Measurements from ENCODE around the gene C10orf53.

C10orf53 gene, protein sequence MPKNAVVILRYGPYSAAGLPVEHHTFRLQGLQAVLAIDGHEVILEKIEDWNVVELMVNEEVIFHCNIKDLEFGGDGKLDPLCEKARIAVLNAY

DNA sequence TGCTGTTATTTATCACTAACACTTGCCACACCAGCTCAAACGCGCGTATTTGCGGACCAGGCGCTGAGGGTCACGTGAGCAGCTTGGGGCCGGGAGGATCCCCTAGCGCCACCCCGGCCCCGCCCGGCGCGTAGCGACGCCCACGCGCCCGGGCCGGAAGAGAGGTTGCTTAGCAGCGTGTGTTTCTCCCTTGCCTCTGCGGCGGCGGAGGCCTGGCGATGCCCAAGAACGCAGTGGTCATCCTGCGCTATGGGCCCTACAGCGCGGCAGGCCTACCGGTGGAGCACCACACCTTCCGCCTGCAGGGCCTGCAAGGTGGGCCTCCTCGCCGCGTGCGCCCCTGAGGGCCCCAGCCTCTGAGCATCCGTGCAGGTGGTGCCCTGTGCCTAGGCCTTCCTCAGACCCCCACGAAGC, at the start of gene C10orf53:
C10orf53 (plus strand) TSS at position 172 of the 414 bp plus-strand sequence; CDS start at position 219, 47 bp downstream.
- no peak for DNase-seq

DNA sequence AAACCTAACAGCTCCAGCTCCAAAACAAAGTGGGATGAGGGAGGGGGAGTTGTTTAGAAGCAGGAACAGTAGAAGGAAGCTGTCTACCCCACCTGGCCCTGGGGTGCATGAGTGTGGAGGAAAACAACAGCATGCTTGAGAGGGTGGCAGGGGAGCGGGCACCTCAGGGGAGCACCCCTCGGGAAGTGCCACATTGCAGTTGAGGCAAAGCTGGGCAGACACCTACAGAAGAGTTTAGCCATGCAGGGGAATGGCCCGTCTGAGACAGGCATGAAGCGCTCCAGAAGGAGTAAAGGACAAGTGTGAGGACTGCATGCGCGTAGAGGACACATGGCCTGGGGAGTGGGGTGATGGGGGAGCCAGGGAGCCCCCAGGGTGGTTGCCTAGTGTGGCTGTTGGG, 47.5 kb upstream of the C10orf53 start:
- DNase-seq = no peak

DNA sequence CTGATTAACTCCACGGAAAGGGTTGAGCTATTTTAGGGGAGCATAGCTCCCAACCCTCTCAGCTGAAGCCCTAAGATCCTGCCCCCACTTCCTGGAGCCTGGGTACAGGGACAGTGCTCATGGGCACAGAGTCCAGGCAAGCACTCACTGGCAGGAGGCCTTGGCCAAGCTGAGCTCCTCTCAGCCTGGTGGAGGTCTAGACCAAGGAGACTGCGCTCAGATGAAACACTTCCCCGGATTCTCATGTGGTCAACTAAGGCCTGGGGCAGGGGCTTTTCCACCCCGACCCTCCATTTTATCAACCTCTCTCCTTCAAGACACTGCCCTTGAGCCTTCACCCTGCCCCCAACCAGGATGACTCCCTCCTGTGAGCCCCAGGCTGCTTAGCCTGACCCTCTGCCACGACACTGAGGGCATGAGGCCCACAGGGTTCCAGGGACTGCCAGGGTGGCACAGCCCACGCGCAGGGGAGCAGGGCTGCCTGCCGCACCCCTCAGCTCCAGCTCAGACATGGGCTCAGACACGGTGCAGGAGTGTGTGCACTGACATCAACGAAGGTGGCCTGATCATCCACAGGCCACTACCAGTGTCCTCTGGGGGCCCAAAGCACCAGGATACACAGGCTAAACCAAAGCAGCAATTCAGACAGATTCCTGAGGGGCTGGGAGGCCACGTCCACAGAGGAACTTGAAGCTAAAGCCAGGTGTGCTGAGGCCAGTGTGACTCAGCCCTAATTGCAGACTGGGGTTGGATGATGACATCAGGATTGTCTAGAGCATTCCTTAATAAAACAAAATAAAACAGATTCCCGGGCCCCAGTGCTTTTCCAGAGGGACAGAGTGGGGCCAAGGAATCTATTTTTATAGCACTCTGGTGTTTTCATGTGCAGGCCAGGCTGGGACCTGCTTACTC, 46.8 kb upstream of the C10orf53 start:
- no peak for DNase-seq

DNA sequence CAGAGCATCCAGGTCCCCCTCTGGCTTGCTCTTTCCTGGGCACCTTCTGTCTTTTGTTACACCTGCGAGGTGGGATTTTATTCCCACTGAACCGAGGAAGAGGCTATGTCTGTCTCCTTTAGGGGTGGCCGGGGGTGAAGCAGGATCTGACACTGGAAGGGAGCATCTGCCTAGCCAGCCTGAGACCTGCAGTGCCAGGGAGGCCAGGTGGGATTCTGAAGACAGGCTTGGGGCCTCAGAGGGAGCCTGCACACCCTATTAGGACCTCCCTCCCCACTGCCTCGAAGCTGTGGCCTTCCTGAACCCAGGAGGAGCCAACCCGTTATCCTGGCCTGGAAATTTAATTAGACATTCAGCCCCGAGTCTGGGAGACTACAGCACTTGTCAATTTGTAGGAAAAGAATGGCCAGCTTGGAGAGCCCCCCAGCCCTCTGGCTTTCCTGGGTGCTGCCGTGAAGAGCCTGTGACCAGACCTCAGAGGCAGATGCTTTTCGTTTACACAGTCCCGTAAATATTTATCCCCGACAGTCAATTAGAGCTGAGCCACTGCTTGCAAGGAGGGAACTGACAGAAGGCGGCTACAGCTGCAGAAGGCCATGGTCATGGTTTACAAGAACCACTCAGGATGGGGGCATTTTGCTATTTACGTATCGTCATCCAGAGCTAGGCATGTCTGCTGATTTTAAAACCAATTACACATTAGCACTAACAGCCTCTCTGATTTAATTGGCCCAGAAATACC, 46.0 kb upstream of the C10orf53 start:
- DNase-seq = no peak

DNA sequence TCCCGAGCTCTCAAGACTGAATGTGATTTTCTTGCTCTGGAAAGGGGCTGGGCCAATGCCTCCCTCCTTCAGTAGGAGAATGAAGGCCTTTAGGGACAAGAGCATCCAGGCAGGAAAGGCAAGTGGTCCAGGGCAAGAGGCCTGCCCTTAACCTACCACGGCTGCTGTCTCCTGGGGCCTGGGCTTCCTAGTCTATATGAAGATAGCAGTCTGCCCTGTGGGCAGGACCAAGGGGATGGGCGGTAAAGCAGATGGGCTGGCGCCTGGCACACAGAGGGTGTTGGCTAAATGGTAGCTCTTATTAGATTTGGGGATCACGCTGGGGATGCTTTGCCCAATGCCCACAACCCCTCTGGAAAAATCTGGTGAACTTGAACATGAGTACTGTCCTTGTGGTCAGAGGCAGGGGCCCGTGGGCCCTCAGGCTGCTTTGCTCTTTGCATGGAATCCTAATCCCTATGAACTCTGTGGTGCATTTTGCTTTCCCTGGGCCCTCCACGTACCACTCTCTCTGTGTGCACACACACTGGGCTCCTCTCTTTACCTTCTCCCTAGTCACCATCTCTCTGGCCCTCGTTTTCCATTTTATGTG, 45.3 kb upstream of the C10orf53 start:
- no peak for DNase-seq

DNA sequence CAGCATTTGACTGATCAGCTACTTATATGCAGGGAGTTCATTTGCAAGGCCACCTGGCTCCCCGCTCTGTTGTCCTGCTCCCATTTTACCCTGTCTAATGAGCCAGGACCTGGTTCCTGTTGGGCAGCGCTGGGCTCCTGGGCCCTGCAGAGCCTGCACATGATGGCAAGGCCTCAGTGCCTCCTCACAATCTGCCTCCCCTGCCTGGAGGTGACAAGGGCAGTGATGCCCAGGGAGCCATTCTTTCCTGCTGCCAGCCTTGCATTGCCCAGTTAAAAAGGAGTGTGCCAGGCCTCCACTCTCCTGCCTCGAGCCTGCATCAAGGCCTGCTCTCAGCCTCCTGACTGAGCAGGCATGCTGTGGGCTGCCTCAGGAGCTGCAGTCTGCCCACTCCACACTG, 37.1 kb upstream of the C10orf53 start:
- DNase-seq = no peak

DNA sequence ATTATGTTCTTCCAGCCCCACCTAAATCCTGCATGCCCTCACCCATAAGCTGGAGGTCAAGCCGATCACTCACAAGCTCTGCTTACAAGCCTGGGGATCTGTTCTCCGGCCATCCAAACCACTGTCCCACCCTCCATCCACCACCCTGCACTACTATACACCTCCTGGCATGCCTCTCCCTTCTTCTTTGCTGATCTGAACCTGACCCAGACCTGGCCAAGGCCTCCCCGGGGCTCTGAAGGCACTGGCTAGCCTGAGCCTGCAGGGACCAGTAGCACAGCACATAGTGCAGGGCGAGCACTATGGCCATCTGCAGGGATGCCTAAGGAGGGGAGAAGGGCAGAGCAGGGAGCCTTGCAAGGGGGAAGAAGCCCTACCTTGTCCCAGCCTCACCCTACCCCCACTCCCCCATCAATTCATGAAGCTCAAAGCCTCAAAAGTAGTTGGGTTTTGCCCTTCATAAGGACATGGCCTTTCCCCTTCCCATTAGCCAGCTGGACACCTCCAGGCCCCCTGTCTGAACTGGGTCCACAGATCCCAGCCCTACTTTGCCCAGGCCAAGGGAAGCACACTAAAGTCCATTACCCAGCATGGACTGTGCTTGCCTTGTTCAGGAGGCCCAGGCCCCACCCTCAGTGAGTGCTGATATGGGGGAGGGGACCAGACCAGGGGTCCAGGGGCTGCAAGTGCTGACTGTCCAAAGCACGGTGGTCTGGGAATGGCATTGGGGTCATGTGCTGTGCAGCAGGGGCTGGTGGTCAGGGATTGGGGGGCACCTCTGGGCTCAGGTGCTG, 36.0 kb upstream of the C10orf53 start:
- no peak for DNase-seq

DNA sequence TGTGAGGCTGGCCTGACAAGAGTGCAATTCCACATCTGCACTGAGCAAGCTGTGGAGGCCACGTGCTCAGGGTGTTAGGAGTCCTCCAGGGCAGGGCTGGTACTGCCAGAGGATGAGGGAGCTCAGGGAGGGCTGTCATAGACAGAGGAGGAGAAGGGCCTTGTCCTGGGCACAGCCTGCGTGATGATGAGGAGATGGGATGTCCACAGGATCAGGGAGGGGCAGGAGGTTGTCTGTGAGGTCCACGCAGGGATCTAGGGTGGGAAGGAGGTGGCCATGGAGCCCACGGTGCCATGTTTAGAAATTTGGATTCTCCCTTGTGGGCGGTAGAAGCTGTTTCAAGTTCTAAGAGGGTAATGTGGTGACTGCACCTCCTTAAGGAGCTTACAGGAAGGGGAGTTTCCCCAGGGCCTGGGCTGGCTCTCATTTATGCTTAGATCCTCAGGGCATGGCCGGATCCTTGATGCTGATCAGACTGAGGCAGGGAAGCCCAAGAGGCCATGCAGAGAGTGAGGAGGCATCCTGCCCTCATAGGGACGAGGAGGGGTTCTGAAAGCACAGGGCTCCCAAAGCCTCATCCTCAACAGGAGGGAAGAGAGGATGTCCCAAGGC, 35.3 kb upstream of the C10orf53 start:
- DNase-seq = no peak

DNA sequence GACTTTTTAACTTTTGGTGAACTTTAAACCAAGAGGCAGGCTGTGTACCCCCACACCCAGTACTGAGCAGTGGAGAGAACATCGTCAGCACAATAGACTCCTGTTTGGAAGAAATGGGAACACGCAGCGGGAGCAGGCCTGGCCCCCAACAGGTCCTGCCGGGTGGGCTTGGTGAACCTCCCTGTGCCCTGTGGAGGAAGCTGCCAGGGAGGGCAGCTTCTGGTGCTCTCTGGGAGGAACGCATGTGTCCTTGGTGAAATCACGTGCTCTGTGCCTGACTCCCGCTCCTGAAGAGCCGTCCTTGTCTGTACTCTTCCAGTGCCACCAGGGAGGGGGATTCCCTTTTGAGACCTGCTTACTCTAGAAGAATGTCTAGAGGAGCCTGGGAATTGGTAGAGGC, 34.0 kb upstream of the C10orf53 start:
- DNase-seq = no peak

DNA sequence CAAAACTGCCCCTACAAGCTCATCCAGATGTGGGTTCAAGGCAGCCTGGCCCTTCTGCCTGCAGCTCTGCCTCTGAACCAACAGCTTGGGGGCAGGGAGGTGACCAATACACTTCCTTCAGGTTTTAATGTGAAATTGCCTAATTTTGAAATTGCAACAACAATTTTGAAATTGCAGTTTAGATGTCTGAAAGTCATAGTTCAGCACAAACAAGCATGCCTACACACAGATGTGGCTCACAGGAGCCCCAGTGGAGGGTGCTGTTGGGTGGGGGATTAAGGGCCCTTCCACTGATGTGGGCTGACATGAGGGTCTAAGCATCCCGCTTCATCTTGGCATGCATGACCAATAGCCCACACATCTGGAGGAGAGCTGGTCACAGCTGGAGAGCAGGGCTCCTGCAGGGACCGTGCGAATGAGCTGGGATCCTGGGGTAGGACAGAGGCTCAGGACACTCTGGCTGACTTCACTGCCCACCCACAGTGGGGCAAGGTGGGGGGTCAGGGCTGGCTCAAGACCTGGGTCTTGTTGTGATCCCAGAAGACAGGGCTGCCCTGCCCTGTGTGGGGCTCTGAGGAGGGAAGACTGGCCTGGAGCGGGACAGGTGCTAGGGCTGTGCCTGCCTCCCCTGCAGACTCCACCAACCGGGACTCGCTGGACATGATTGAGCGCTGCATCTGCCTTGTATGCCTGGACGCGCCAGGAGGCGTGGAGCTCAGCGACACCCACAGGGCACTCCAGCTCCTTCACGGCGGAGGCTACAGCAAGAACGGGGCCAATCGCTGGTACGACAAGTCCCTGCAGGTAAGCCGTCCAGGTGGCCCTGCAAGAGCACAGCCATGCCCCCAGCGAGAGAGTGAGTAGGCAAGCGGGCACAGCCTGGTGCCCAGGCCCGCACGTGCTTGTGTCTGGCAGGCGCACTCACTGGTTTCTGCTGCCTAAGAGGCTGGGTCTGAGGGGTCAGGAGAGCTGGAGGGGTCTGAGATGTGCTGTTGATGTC, 33.3 kb upstream of the C10orf53 start:
- DNase-seq = no peak

DNA sequence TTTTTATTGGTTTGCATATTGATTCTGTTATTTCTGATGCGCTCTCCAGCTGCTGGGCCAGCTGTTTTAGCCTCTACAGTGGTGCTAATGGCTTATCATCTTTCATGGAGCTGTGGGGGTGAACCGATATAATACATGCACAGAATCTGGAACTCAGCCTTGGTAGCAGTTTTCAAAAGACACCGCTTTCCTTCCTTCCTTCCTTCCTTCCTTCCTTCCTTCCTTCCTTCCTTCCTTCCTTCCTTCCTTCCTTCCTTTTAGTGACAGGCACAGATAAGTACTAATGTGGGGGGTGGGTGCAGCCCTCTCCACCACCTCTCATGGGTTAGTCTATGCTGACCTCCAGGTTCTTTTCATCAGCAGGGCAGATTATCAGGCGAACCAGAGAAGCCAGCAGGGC, 31.9 kb upstream of the C10orf53 start:
- no peak for DNase-seq

DNA sequence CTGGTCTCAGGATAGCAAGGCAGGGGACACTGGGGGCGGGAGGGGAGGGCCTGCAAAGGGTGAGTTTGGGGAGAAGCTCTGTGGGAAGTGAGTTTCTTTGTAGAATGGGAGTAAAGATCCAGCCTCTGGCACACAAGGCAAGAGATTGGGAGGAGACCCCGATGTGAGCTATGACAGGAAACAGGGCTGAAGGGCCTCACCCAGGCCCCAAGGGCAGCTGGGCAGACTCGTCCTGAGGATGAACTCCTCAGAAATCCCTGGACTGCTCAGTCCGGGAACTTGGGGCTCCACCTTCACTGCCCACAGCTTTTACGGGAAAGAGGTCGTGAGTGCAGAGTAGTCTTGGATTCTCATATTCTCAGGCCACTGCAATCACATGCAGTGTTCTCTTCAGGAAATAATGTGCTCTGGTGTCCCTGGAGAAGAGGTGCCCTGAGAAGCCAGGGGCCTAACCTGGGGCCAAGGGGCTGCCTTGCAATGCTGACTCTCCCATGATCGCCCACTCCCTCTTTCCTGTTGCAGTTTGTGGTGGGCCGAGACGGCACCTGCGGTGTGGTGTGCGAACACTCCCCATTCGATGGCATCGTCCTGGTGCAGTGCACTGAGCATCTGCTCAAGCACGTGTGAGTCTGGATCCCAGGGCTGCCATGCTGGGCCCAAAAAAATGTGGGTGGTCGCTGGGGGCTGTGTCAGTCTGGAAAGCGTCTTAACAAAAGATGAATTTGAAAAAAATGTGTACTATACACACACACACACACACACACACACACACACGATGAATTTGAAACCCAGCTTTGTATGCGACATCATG, 31.3 kb upstream of the C10orf53 start:
- no peak for DNase-seq

DNA sequence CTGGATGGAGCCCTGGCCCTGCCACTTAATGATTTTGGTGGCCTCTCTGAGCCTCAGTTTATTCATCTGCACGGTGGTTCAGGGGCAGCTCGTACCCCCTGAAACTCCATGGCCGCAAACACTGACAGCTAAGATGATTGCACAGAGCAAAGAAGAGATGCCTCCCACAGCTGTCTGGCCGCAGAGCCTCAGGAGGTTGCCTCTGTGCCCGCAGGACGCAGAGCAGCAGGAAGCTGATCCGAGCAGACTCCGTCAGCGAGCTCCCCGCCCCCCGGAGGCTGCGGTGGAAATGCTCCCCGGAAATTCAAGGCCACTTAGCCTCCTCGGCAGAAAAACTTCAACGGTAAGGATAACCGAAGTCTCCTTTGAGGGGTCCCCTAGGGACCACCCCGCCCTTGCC, 30.2 kb upstream of the C10orf53 start:
- no peak for DNase-seq

DNA sequence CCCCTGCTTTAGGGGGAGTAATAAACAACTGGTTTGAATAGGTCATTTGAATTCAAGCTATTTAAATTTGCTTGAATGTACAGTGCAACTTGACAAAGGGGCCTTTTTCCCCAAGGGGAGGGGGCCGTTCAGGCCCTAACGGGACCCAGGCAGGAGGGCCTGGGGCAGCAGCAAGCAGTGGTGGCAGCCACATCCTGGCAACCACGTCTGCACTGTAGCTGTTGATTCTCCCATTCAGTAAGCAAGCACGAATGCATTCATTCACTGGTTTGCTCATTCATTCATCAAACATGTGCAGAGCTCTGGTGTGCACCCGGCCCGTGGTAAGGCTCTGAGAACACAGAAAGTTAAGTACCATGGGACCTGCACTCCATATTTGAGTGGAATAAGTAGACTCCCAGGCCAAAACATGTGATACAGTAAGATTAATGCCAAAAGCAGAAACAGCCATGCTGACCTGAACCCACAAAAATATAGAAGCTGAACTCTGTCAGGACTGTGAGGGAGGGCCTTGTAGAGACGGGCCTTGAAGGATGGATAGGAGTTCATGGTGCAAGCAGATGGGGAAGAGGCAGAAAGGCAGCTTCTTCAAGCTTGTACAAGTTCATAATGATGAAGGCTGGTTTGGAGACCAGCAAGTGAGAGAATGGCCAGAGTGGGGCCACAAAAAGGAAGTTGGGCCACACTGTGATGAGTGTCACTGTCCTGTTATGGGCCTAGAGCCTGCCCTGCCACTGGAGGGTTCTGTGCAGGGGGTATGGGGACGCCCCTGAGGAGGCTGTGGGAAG, 29.3 kb upstream of the C10orf53 start:
- DNase-seq = no peak

DNA sequence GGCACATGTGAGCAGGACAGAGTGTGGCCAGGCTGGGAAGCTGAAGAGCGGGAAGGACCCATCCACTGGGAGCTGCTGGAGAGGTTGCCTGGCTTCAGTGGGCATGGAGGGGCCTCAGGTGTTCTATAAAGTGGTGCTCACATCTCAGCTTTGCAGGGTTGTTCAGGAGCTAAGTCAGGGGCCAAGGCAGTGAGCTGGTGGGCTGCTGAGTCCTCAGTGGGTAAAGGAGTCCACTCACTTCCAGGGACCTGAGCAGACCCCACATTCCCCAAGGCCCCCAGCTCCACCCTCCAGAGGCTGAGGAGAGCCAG, 28.8 kb upstream of the C10orf53 start:
- DNase-seq = no peak

DNA sequence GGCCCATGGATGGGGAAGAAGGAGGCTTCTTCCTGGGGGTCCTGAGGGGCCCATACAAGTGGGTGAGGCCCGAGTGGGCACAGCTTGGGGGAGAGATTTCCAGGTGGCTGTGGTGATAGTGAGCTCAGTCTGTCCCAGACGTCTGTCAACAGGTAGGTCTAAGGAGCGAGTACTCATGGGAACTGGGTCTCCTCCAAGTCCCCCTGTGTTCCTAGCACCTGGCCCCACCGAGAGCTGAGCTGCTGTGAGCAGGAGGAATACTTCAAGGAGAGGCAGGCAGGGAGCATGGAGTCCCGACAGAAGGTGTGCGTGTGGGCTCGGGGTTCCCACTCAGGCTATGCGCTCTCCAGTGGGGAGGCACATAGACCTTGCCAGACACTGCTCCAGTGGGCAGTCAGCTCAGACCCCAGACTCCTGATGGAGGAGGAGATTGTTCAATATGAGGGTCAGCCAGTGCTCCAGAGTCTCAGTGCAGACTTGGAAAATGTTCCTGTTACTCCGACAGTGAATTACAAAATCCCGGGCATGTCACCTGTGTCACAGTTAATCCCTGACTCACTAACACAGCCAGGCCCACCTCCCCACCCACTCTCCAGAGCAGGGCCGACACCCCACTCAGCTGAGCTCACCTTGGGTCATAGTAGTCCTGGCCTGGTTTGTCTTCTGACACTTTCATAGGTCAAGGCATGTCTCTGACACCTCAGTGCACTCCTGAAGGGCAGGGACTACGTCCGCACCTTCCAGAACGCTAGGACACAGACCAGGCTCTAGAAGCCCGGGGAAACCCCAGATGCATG, 28.2 kb upstream of the C10orf53 start:
- DNase-seq = no peak

DNA sequence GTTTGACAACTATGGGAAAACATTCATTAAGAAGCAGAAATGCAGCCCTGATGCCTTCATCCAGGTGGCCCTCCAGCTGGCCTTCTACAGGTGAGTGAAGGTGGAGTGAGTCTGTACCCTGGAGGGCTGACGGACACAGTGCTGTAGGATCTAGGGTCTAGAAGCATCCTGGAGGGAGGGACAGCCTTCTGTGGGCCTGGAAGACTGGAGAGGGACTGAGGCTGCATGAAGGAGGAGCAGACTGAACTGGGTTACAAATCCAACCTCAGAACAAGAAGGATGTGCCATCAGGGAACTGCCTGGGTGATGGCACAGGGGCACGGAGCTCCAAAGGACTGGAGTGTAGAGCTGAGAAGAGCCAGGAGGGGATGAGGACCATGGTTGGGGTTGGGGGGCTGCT, 27.5 kb upstream of the C10orf53 start:
- DNase-seq = no peak

Data from right forelimb (tissue), 1 donor.